ENCODE data around the gene MBNL2.

Gene MBNL2

GRCh38 chr13:97327086-97327485, 105.0 kb downstream of the MBNL2 start:
- DNase-seq (ENCODE audit: low read depth) = no peak

DNA sequence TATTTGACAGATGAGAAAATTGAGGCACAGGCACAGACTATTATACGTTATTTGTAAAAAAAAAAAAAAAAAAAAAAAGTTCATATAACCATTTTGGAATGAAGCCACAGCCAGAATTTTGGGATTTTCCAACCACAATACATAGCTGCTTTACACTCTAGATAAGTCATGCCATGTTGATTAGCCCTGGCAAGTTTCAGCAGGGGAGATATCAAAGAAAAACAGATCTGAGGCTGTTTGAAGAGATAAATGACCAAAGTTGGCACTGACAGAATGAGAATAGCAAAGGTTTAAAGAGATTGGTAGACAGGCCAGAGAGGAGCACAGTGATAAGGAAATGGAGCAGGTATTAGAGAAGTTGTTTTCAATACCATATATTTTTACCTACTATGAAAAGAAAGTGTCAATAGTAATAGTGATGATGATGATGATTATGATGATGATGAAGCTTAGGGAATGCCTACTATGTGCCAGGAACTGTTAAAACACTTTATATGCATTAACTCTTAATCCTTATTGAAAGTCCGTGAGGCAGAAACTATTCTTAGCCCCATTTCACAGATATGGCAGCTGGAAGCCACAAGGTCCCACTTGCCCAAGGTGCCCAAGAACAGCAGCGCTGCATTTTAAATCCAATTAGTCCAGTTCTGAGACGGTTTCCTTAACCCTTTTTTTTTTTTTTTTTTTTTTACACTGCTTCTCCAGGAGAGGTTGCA, 105.5 kb downstream of the MBNL2 start:
- DNase-seq (ENCODE audit: low read depth) = no peak

DNA sequence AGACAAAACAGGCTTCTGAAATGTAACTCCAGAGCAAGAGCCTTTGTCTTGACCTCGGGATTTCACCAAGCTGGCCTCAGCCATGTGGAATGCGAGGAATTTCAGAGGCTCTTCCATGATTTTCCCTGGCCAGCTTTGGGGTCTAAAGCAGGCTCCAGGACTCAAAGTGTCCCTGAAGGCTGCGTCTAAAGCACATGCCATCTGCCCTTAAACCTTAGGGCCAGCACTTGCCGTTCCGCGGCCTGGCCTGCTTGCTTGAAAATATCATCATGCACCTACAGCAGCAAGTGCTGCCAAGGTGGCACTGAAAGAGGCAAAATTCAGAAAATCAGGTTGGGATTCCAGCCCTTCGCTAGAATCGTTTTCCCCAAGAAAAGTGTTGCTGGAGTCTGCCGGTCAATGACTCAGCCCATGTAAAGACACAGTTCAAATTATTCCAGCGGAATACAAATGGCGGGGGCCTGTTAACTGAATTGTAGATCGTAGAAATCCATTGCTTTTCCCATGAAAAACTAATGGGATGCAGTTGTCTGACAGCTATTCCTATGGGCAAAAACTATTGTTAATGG, 106.2 kb downstream of the MBNL2 start:
- peak; percentile 37 for DNase-seq (ENCODE audit: low read depth)

DNA sequence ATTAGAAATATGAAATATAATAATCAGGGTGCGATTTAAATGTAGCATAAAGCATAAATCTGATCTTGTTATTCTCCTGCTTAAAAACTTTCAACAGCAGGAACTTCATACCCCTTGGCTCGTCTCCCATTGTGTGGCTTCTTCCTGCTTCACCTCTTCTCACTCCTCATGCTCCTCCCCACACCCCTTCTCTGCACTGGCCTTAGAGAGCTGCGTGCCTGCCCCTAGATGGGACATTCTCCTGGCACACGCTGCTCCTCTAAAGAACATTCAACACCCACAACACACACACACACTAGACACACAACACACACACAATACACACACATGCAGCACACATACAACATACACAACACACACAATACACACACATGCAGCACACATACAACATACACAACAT, 107.2 kb downstream of the MBNL2 start:
- no peak for DNase-seq (ENCODE audit: low read depth)

DNA sequence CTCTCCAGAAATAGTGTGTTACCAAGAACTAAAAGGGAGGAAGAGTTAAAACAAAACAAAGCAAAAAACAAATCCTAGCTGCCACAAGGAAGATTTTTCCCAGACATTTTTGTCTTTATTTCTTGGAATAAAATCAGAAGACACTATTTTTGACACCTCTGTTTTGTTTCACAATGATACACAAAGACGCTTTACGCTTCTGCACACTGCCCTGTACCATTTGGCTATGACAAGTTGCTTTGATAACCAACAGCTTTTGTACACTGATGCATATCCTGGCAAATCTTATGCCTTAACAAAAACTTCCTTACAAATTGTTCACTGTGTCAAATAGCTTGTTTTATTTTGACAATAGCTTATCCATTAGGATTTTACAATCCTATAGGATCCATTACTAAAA, 108.3 kb downstream of the MBNL2 start:
- DNase-seq (ENCODE audit: low read depth) = no peak

GRCh38 chr13:97332742-97333141, 110.6 kb downstream of the MBNL2 start:
- no peak for DNase-seq (ENCODE audit: low read depth)

- DNase-seq (ENCODE audit: low read depth) = no peak
Observed at GRCh38 chr13:97333983-97334382, 111.8 kb downstream of the MBNL2 start.

GRCh38 chr13:97334690-97335089, 112.6 kb downstream of the MBNL2 start:
- no peak for DNase-seq (ENCODE audit: low read depth)

DNA sequence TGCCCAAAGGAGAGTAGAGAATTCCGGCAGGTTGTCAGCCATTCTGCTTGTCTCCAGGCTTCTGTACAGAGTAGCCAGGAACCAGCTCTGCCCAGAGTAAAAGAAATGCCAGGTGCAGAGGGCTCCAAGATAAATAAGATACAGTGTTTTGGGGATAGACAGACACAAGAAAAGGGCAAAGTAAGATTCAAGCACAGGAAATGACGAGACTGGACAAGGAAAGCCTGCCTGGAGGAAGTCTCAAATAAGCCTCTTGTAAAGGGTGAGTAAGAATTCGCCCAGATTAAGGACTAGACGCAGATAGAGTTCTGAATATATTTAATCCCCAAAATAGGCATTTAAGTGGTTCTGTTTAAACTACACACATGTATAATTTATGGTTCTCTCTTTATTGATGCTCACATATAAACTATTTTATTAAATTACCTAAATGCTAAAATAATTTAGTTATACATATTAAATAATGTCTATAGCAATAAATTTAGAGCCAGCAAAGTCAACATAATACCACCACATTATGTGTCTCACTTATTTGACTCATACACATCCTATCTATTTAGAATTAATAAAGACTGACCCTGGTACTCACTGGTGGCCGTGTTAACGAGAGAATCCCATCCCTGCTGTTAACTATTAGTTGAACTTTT, 113.5 kb downstream of the MBNL2 start:
- no peak for DNase-seq (ENCODE audit: low read depth)

GRCh38 chr13:97337985-97338499, 115.9 kb downstream of the MBNL2 start:
- DNase-seq (ENCODE audit: low read depth) = no peak

GRCh38 chr13:97338571-97338970, 116.4 kb downstream of the MBNL2 start:
- DNase-seq (ENCODE audit: low read depth) = no peak

DNA sequence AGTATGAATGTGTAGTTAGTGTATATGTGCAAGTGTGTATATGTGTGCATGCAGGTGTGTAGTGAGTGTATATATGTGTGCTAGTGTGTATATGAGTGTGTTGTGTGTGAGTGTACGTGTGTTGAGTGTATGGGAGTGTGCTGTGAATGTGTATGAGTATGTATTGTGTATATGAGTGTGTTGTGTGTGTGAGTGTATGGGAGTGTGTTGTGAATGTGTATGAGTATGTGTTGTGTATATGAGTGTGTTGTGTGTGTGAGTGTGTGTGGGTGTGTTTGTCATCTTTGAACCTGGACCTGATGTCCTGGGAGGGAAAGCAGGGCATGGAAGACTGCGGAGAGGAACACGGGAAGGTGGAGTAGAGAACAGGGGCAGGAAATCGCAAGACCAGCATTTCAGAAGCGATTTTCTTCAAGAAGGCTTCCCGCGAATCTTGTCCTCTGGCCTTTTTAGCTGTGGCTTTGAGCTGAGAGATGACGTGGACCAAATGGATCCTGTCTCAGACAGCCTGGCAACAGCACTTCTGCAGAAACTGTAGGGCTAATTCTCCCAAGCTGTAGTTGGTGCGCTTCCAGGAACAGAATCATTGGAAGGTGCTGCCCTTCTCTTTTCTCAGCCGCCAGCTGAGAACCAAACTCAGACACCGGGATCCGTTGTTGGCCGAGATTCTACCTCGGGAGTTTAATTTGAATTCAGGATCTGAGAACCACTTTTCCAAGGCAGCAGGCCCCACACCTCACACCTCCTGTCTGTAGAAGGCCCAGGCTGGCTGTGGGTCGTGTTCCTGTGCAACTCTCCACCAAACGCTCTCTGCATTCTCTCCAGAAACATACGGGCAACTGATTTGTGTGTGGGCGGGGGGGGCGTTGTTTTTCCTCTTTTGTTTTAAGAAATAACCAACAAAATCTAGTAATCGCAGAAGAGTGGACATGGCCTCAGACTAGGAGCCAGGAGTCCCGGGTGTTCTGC, 117.2 kb downstream of the MBNL2 start:
- DNase-seq (ENCODE audit: low read depth) = no peak

DNA sequence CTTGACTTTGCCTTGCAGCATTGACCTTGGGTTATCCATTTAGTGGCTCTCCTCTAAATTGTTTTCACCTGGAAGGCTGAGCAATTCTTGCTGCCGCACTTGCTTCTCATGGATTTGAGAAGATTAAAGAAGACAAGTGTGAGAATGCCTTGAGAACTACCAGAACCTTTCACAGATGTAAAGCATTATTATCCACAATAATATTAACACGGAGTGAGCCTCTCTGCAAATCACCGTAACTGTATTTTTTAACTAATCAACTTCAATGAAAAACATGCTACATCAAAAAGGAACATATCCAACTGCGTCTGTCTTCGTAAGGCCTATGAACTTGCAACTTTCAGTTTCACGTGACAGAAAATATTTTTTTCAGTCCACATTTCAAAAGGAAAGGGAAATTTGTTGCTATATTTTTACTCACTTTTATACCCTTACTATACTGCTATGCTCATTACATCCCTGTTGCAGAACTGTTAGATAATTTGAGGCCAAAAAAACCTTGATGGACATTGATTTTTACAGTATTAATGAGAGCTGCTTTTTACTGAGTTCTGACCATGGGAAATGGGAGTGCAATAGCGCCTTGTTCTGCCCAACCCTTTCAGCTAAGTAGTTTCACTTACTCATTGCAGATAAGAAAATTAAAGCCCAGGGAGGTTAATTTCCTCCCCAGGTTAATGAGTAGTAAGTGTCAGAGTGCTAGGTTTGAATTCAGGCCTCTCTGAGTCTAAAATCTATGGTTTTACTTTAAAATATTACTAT, 118.0 kb downstream of the MBNL2 start:
- no peak for DNase-seq (ENCODE audit: low read depth)

DNA sequence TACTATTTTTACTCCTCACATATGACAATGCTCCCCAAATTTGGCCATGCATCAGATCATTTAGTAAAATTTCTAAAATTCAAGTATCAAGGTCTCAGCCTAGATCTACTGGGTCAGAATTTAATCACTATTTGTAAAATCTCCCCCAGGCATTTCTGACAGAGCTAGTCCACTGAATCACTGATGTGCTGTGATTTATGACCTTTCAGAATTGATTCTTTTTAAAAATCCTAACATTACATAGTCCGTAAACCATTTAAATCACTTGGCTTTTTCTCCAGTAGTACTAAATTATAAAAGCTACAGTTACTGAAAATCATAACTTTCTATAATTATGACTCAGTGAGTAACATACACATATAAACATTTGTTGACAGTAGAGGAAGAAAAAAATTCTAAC, 119.0 kb downstream of the MBNL2 start:
- no peak for DNase-seq (ENCODE audit: low read depth)

DNA sequence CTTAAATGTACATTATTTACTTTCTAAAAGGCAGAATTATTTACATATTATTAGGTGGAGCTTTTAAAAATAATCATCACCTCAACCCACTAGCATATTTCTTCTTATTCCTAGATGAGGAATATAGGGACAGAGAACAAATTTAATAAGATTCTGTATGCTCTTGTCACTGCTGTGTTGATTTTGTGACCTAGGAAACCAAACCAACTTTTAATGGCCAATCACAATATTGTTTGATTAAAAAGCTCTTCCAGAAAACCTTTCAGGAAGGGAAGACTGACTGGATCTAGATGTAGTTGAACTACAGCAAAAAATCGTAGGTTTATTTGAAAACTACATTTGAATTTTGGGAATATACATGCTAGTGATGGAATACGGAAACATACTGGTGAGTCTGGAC, 120.0 kb downstream of the MBNL2 start:
- no peak for DNase-seq (ENCODE audit: low read depth)

DNA sequence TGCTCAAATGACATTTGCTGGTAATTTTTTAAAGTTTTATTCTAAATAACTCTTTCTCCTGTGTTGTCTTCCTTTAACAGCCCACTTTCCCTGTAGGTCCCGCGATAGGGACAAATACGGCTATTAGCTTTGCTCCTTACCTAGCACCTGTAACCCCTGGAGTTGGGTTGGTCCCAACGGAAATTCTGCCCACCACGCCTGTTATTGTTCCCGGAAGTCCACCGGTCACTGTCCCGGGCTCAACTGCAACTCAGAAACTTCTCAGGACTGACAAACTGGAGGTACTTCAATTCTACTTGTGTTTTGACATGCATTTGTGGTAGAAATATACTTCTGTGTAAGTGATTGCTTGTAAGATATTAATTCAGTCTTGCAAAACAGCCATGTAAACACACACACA, 120.8 kb downstream of the MBNL2 start:
- DNase-seq (ENCODE audit: low read depth) = no peak

- DNase-seq (ENCODE audit: low read depth) = no peak
Observed at GRCh38 chr13:97344265-97345175, 122.4 kb downstream of the MBNL2 start.

DNA sequence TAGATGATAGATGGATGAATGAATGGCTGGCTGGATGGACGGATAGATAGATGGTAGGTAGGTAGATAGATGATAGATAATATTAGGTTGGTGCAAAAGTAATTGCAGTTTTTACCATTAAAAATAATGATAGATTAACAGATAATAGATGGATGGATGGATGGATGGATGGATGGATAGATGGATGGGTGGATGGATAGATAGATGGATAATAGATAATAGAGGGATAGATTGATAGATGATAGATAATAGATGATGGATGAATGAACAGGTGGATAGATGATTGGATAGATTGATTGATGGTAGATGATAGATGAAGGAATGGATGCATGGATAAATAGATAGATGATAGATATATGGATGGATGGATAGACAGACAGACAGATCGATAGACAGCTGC, 124.0 kb downstream of the MBNL2 start:
- DNase-seq (ENCODE audit: low read depth) = no peak

- DNase-seq (ENCODE audit: low read depth) = no peak
Observed at GRCh38 chr13:97346561-97347254, 124.6 kb downstream of the MBNL2 start.

All from HS-5 (cell line).